Islet of Langerhans (tissue), 1 donor: ENCODE results near the gene LRRC37A3.
"Not testable (repeated sequence)": the region's sequence is repeated elsewhere in the genome, so short reads cannot be mapped to it uniquely, and the experiment has no call there.

Experiments
- FAIRE-seq: peaks from one replicate; lab custom pipeline; 2011; peaks lifted over from hg19 to GRCh38; lab: Jason Lieb, UNC

The LRRC37A3 gene

GRCh38 chr17:64919289-64920025 is at the start of gene LRRC37A3:
Gene LRRC37A3 (minus strand): TSS chr17:64919478. CDS start chr17:64897257, 22,221 bp downstream.
- FAIRE-seq, result not testable (repeated sequence)

- FAIRE-seq, result not testable (repeated sequence)
Measured at GRCh38 chr17:64965873-64966287, 46.6 kb upstream of the LRRC37A3 start.

GRCh38 chr17:64965256-64965872 is 46.1 kb upstream of the LRRC37A3 start:
- peak; percentile 91 for FAIRE-seq

- FAIRE-seq, result peak; percentile 27
Measured at GRCh38 chr17:64964796-64965195, 45.5 kb upstream of the LRRC37A3 start.

GRCh38 chr17:64963814-64964213 is 44.5 kb upstream of the LRRC37A3 start:
- FAIRE-seq, result not testable (repeated sequence)

- FAIRE-seq, result peak; percentile 97
Measured at GRCh38 chr17:64961563-64962378, 42.5 kb upstream of the LRRC37A3 start.

GRCh38 chr17:64951877-64952276 is 32.6 kb upstream of the LRRC37A3 start:
- FAIRE-seq, result no peak

GRCh38 chr17:64950871-64951270 is 31.6 kb upstream of the LRRC37A3 start:
- FAIRE-seq, result no peak

- no peak for FAIRE-seq
Measured at GRCh38 chr17:64947152-64947551, 27.9 kb upstream of the LRRC37A3 start.

GRCh38 chr17:64941761-64942160 is 22.5 kb upstream of the LRRC37A3 start:
- FAIRE-seq, result no peak

GRCh38 chr17:64941045-64941444 is 21.8 kb upstream of the LRRC37A3 start:
- FAIRE-seq, result no peak

- FAIRE-seq, result no peak
Measured at GRCh38 chr17:64940055-64940454, 20.8 kb upstream of the LRRC37A3 start.

- FAIRE-seq, result no peak
Measured at GRCh38 chr17:64938925-64939474, 19.7 kb upstream of the LRRC37A3 start.

- FAIRE-seq, result peak; percentile 21
Measured at GRCh38 chr17:64938290-64938689, 19.0 kb upstream of the LRRC37A3 start.

- FAIRE-seq, result no peak
Measured at GRCh38 chr17:64936117-64936516, 16.8 kb upstream of the LRRC37A3 start.

- not testable (repeated sequence) for FAIRE-seq
Measured at GRCh38 chr17:64934284-64934778, 15.1 kb upstream of the LRRC37A3 start.

- FAIRE-seq, result not testable (repeated sequence)
Measured at GRCh38 chr17:64932850-64933249, 13.6 kb upstream of the LRRC37A3 start.

GRCh38 chr17:64930374-64930773 is 11.1 kb upstream of the LRRC37A3 start:
- FAIRE-seq, result not testable (repeated sequence)

GRCh38 chr17:64929419-64930209 is 10.3 kb upstream of the LRRC37A3 start:
- not testable (repeated sequence) for FAIRE-seq

GRCh38 chr17:64928701-64929100 is 9.4 kb upstream of the LRRC37A3 start:
- FAIRE-seq, result not testable (repeated sequence)

- not testable (repeated sequence) for FAIRE-seq
Measured at GRCh38 chr17:64927444-64927843, 8.2 kb upstream of the LRRC37A3 start.
